VCaP (cell line): ENCODE measurements around the gene TTLL7.
A peak's percentile ranks its signal among the peaks of the same experiment; 100 is the strongest.

Experiments
- H3K27ac ChIP-seq: fragments of 450-650 bp; 2 replicates; pipeline ENCODE4 v1.5.1; 2017
- CTCF ChIP-seq: fragments of 450-650 bp; conservative IDR thresholded peaks from 2 replicates; pipeline ENCODE4 v1.5.1; 2017; ENCODE audit warnings: mild to moderate bottlenecking, moderate library complexity

TTLL7 gene

GRCh38 chr1:83834621-83835264, 164.2 kb downstream of the TTLL7 start:
- H3K27ac ChIP-seq = no peak overlapping the region
- 0 out of 2 replicates have a peak, but pooled peaks have one; percentile 11 for TF ChIP-seq CTCF

GRCh38 chr1:83832194-83832593, 166.7 kb downstream of the TTLL7 start:
- no peak overlapping the region for H3K27ac ChIP-seq
- TF ChIP-seq CTCF = no peak

- no peak for TF ChIP-seq CTCF
- H3K27ac ChIP-seq = no peak overlapping the region
Observed at GRCh38 chr1:83829106-83829505, 169.8 kb downstream of the TTLL7 start.

- no peak for TF ChIP-seq CTCF
- H3K27ac ChIP-seq = no peak overlapping the region
Observed at GRCh38 chr1:83828456-83828855, 170.5 kb downstream of the TTLL7 start.

GRCh38 chr1:83827741-83828140, 171.2 kb downstream of the TTLL7 start:
- no peak for TF ChIP-seq CTCF

GRCh38 chr1:83822208-83822607, 176.7 kb downstream of the TTLL7 start:
- TF ChIP-seq CTCF = no peak
- no peak overlapping the region for H3K27ac ChIP-seq

More at GRCh38 chr1:83827741-83828140, 171.2 kb downstream of the TTLL7 start:
- no peak overlapping the region for H3K27ac ChIP-seq

- H3K27ac ChIP-seq = no peak overlapping the region
- no peak for TF ChIP-seq CTCF
Observed at GRCh38 chr1:83819436-83819835, 179.5 kb downstream of the TTLL7 start.
